Esophagus muscularis mucosa (tissue), 4 donors: ENCODE results near the gene BRI3BP. TPM values are rescaled to one million over a fixed set of nuclear protein-coding genes. Genes with fewer than 3 reads are reported as not detected.

Experiments
- DNase-seq: peaks from one replicate; pipeline ENCODE4 v3.0.0-alpha.2; 2017; ENCODE audit errors: extremely low spot score
- H3K27ac ChIP-seq, 4 donors: fragments of 200-600 bp; sonication (generic); replicated peaks in 1 of 4; 1 replicate in 3 of 4; 2 replicates in 1 of 4; pipeline ENCODE4 v1.5.1; 2016 to 2019; ENCODE audit warnings: mild to moderate bottlenecking in 1 of 4
- H3K27me3 ChIP-seq, 4 donors: fragments of 200-600 bp; sonication (generic); one replicate each; pipeline versions ENCODE4 v1.5.1 to v1.6.0; 2016 to 2019
- H3K36me3 ChIP-seq, 4 donors: fragments of 200-600 bp; sonication (generic); one replicate each; pipeline ENCODE4 v1.5.1; 2016 to 2019
- H3K4me1 ChIP-seq, 4 donors: fragments of 200-600 bp; sonication (generic); one replicate each; pipeline ENCODE4 v1.5.1; 2016 to 2019
- H3K4me3 ChIP-seq, 4 donors: fragments of 200-600 bp; sonication (generic); 1 replicate in 2 of 4; 2 replicates in 2 of 4; pipeline ENCODE4 v1.5.1; 2016 to 2019; ENCODE audit warnings: mild to moderate bottlenecking in 4 of 4, moderate library complexity in 1 of 4
- H3K9me3 ChIP-seq, 4 donors: fragments of 200-600 bp; sonication (generic); 1 replicate in 3 of 4; 2 replicates in 1 of 4; pipeline ENCODE4 v1.5.1; 2016 to 2019
- CTCF ChIP-seq, 3 experiments: fragments of 200-600 bp in 2 of 3; fragments of 450-650 bp in 1 of 3; sonication (generic) in 2 of 3; IDR thresholded peaks; one replicate each; pipeline ENCODE4 v1.5.1; 2017 to 2019; ENCODE audit warnings: antibody characterized with exemption in 3 of 3, mild to moderate bottlenecking in 2 of 3, moderate library complexity in 1 of 3
- EP300 ChIP-seq: sonication (generic); formaldehyde crosslinking; IDR thresholded peaks from one replicate; pipeline ENCODE4 v1.6.1; 2017; ENCODE audit warnings: antibody characterized with exemption
- POLR2A ChIP-seq: fragments of 450-650 bp; IDR thresholded peaks from one replicate; pipeline ENCODE4 v1.6.1; 2017; ENCODE audit warnings: antibody characterized with exemption, moderate library complexity, mild to moderate bottlenecking, low read depth
- POLR2AphosphoS5 ChIP-seq, 2 donors: sonication (generic); formaldehyde crosslinking; IDR thresholded peaks; one replicate each; pipeline ENCODE4 v1.6.1; 2017; ENCODE audit warnings: antibody characterized with exemption in 2 of 2
- WGBS: methylation state at CpG from one replicate; pipeline ENCODE4 v1.1.5; 2018; 5-methylcytosine and 5-hydroxymethylcytosine counted together
- intact Hi-C: fragments of 100-400 bp; cut with DNase I; formaldehyde crosslinking; loops from one replicate; pipeline ENCODE4 v1.15.1; 2023
- total RNA-seq, 4 donors: library from RNA; depleted of rRNA; stranded (reverse); fragments of >200 nt; gene quantifications; one replicate each; pipeline versions ENCODE4 v1.1.0 to v1.2.1, GENCODE V29; 2016

Gene BRI3BP, protein sequence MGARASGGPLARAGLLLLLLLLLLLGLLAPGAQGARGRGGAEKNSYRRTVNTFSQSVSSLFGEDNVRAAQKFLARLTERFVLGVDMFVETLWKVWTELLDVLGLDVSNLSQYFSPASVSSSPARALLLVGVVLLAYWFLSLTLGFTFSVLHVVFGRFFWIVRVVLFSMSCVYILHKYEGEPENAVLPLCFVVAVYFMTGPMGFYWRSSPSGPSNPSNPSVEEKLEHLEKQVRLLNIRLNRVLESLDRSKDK
- 1 to 10 TPM; 2.2 to 3.3 (median 2.5) TPM for total RNA-seq

DNA sequence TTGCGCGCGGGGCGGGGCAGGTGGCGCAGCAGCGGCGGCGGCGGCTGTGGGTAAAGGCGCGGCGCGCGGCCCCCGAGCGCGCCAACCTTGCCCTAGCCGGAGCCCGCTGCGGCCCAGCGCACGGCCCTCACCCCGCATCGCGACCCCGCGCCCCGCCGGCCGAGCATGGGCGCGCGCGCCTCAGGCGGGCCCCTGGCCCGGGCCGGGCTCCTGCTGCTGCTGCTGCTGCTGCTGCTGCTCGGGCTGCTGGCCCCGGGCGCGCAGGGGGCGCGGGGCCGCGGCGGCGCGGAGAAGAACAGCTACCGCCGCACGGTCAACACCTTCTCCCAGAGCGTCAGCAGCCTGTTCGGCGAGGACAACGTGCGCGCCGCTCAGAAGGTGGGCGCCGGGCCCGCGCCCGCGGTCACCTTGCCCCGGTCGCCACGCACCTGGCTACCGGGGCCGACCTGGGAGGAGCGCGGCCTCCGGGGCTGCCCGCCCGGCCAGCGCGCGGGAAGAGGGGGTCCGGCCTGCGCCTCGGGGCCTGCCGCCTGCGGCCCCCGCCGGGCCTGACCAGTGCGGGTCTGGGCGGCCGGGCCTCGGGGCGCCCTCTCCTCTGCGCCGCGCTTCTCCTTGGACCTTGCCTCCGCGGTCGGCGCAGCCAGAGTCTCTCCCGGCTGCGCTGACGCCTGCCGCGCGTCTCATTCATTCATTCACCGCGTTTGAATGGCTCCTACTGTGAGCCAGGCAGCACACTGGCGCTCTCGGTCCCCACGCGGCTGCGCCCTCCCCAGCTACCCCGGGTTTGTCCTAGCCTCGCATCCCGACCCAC is at the start of gene BRI3BP:
Gene BRI3BP (plus strand): TSS at position 20 of the 811 bp plus-strand sequence. CDS start 146 bp downstream, at position 166.
- H3K27me3 ChIP-seq = no peaks in the 10 kb centered on the region
- 0% methylated on average over 29 of the region's 112 CpGs for WGBS
- H3K9me3 ChIP-seq = no peaks in the 10 kb centered on the region
- H3K36me3 ChIP-seq = no peaks in the 10 kb centered on the region
- no peak for DNase-seq
- peaks cover 10 to 31% (median 22%) of the 10 kb centered on the region in 4 donors for H3K4me1 ChIP-seq
- intact Hi-C loops = no loop called here
- TF ChIP-seq CTCF (IDR thresholded peaks at IDR 0.05) (no peak), POLR2AphosphoS5 (IDR thresholded peaks at IDR 0.05) (no peak), EP300 (no peak), POLR2A (no peak)
- H3K27ac ChIP-seq = no peak within 1 kb of the TSS
- peak within 1 kb of the TSS; percentile 64 to 84 (median 69) for H3K4me3 ChIP-seq

DNA sequence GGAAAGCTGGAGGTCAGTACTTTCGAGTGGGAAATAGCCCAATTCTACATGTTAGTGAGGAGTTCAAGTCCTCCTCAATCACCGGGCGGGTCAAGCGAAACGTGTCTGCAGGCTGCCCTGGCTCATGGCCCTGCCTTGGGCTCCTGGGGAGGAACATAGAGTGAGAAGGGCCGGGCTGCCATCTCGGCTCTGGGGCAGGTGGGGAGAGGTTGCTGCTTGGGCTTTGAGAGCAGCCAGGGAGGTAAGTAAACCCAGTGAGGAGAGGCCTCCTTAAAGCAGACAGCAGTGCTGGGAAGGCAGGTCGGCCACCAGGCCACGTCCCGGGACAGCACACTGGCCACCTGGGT is 47.0 kb upstream of the BRI3BP start:
- TF ChIP-seq EP300 (no peak), POLR2AphosphoS5 (IDR thresholded peaks at IDR 0.05) (no peak), CTCF (IDR thresholded peaks at IDR 0.05) (no peak), POLR2A (no peak)
- no peak for DNase-seq
- peaks cover 22 to 74% (median 59%) of the 10 kb centered on the region in 4 donors for H3K36me3 ChIP-seq
- H3K4me1 ChIP-seq = peaks cover 0 to 7% (median under 1%) of the 10 kb centered on the region in 4 donors
- H3K27me3 ChIP-seq = no peaks in the 10 kb centered on the region
- H3K4me3 ChIP-seq = no peak overlapping the region
- no peak overlapping the region for H3K27ac ChIP-seq
- H3K9me3 ChIP-seq = no peaks in the 10 kb centered on the region
- intact Hi-C loops = no loop called here
- 89% methylated on average over 10 of the region's 10 CpGs for WGBS

DNA sequence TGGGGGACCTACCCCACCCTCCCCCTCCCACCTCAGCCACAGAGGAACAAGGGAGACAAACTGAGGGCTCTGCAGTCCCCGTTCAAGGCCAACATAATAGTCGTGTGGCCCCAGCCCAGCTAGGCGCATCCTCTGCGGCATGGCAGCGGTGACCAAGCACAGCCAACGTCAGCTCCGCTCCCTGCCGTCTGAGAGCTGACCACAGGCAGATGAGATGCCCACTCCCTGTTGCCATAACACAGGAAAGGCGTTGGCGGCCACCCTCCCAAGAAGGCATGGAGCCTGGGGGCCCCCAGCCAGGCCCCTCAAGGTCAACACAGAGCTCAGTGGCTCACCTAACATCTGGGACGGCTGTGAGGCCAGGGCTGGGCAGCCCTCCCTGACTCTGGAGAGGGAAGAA is 46.4 kb upstream of the BRI3BP start:
- H3K27ac ChIP-seq = no peak overlapping the region
- intact Hi-C loops = no loop called here
- H3K27me3 ChIP-seq = no peaks in the 10 kb centered on the region
- 80% methylated on average over 3 of the region's 11 CpGs for WGBS
- H3K4me1 ChIP-seq = peaks cover 0 to 7% (median 0%) of the 10 kb centered on the region in 4 donors
- no peak for DNase-seq
- no peak overlapping the region for H3K4me3 ChIP-seq
- peaks cover 28 to 80% (median 65%) of the 10 kb centered on the region in 4 donors for H3K36me3 ChIP-seq
- TF ChIP-seq POLR2A (no peak), EP300 (no peak), POLR2AphosphoS5 (IDR thresholded peaks at IDR 0.05) (no peak), CTCF (IDR thresholded peaks at IDR 0.05) (no peak)
- no peaks in the 10 kb centered on the region for H3K9me3 ChIP-seq

DNA sequence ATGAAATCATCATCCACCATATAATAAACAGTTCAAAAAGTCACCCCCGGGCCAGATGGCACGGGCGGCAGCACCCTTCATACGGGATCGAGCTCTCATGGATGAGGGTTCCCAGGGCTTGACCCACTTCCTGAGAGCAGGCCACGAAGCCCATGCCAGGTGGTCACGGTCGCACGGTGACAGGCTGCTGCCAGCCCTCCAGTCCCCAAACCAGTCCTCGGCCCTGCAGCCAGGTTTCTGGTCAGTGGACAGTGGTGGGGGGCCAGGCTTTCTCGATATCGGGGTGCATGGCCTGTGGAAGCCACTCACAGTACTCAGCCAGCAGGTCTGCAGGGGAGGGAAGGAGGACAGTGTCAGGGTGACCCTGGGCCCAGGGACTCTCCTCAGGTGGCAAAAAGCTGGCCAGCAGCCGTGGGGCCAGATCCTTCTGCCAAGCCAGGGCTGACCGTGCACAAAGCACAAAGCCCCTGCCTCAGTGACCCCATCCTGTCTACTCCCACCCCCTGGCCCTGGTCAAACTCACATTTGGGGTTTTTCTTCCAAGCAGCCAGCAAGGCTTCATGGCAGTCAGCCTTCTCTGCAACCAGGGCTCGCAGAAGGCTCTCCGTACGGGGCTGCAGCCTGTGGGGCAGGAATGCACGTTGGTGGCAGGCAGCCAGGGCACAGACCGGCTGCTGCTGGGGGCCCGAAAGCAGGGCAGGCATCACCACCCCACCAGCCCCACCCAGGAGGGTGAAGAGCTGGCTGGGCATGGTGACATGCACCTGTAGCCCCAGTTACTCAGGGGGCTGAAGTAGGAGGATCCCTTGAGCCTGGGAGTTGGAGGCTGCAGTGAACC is 45.7 kb upstream of the BRI3BP start:
- TF ChIP-seq POLR2AphosphoS5 (IDR thresholded peaks at IDR 0.05) = no peak
- no peak for TF ChIP-seq CTCF (IDR thresholded peaks at IDR 0.05)
- TF ChIP-seq POLR2A = no peak
- no peak for TF ChIP-seq EP300
- H3K4me3 ChIP-seq = no peak overlapping the region
- H3K27ac ChIP-seq = no peak overlapping the region
- peaks cover 30 to 88% (median 72%) of the 10 kb centered on the region in 4 donors for H3K36me3 ChIP-seq
- H3K9me3 ChIP-seq = no peaks in the 10 kb centered on the region
- DNase-seq = no peak
- no peaks in the 10 kb centered on the region for H3K27me3 ChIP-seq
- peaks cover 0 to 7% (median 0%) of the 10 kb centered on the region in 4 donors for H3K4me1 ChIP-seq
- intact Hi-C loops = no loop called here
- whole genome bisulfite sequencing = 92% methylated on average over 6 of the region's 20 CpGs
